HG03442 (cell line): ENCODE results near the gene FBF1.

Experiments used
- ATAC-seq: cut with Tn5 transposase; IDR thresholded peaks from one replicate; pipeline ENCODE4 v1.9.1; 2021; ENCODE audit warnings: mild to moderate bottlenecking, moderate library complexity; ENCODE audit not compliant: unreplicated experiment

Gene FBF1

GRCh38 chr17:75950855-75951554, 10.2 kb upstream of the FBF1 start:
- no peak for ATAC-seq

DNA sequence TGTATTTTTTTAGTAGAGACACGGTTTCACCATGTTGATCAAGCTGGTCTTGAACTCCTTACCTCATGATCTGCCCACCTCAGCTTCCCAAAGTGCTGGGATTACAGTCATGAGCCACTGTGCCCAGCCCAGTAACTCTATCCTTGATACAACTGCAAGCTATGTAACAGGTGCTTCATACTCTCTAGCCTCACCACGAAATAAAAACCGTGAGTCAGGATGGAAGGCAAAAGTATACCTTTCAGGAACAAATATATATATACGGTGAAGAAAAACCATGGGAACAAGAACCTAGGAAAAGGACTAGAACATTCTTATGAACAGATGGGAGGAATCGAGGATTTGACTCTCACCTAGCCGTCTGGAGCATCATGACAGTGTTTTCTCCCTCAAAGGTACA, 9.6 kb upstream of the FBF1 start:
- no peak for ATAC-seq

DNA sequence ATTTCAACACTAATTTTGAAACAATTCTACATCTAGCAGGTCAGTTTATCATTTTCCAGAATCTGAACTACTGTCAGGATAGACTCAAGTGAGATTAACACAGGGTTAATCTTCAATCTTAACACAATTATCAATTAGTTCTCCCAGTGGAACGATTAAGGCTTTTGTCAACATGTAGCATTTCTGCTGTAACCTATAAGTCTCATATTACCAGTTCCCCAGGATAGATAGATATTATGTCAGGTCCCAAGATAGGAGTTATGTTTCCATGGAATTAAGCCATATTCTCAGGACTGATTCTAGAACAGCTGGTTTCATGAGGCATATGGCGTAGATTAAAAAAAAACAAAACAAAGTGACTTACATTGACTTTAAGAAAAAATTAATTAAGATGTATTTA, 4.4 kb upstream of the FBF1 start:
- ATAC-seq = no peak

DNA sequence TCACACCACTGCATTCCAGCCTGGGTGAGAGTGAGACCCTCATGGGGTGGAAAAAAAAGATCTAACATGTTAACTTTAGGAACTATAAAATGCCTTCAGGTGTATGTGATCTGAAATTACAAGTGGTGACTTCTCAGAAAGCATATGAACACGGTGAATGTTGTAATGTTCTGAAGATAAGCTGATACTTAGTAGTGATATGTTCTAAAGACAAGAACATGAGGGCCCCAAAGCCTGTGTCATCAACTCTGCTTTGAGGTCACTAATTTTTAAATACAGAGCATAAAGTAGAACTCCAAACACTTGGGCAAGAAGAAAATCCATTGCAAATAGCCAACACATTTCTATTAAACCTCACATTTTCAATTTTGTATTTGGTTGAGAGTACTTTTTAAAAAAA, 2.6 kb upstream of the FBF1 start:
- ATAC-seq = no peak

GRCh38 chr17:75942473-75942872, 1.6 kb upstream of the FBF1 start:
- no peak for ATAC-seq

DNA sequence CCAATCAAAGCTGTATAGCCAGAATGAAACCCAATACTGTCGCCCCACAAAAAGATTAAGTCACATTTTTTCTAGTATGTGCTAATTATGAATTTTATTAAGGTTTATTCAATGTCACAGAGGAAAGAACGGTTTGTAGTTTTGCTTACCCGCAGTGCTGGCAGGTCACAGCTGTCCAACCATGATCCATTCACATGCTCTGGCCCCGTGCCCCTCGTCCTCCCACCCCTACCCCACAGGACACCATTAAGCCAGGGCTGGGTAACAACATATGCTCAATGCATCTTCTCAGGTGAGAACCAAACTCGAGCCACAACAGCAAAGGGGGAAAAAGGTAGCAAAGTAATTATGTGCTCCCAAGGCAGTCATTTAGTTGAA, 589 bp upstream of the FBF1 start:
- no peak for ATAC-seq

GRCh38 chr17:75937652-75938051, 3.2 kb downstream of the FBF1 start:
- no peak for ATAC-seq

DNA sequence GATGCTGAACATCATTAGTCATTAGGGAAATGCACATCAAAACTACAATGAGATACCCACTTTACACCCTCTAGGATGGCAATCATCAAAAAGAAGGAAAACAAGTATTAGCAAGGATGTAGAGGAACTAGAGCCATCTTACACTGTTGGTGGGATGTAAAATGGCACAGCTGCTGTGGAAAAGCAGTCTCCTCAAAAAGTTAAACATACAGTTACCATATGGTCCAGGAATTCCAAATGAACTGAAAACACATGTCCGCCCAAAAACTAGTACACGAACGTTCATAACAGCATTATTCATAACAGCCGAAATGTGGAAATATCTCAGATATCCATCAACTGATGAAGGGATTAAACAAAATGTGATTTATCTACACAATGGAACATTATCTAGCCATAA, 7.0 kb downstream of the FBF1 start:
- no peak for ATAC-seq

DNA sequence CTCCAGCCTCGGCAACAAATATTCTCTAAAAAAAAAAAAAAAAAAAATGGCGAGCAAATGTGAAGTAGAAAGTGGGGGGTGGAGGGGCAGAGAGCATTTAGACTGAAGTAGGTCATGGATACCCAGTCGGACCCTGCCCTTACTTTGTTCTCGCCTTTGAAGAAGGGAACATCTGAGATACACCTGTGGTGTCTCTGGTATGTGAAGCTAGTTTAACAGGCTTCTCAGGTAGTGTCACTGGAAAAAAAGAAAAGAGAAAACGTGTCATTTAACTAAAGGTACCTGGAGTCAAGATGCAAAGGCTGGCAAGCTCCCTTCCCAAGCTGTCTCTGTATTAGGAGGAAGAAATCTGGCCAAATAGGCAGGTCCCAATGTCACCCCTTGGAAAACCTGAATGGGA, 8.0 kb downstream of the FBF1 start:
- ATAC-seq = no peak

- ATAC-seq = no peak
Observed at GRCh38 chr17:75931062-75931461, 9.8 kb downstream of the FBF1 start.

DNA sequence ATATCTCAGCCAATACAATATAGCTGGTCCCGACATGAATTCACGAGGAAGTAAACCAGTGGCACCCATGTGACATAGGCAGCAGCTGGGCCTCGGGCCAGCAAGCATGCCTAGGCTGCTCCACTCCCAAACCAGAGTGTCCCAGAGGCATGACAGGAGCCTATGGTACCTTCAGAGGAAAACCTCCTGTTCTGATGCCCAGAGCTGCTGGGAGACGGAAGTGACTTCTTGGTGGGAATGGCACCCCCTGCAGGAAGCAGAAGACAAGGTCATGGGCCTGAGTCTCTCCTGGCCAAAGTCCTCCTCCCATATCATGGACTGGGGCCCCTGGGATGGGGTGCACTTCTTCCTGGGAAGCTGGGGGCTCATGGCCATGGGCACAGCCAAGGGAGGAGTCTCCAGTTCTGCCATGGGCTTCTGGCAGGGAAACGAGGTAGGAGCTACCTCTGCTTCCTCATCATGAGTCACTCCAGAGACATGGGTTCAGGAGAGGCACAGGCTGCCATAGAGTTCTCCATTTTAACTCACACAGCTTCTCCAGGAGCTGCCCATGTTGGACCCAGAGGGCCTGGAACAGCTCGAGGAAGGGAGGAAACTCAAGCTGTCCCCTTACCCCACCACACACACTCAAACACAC, 13.4 kb downstream of the FBF1 start:
- no peak for ATAC-seq

DNA sequence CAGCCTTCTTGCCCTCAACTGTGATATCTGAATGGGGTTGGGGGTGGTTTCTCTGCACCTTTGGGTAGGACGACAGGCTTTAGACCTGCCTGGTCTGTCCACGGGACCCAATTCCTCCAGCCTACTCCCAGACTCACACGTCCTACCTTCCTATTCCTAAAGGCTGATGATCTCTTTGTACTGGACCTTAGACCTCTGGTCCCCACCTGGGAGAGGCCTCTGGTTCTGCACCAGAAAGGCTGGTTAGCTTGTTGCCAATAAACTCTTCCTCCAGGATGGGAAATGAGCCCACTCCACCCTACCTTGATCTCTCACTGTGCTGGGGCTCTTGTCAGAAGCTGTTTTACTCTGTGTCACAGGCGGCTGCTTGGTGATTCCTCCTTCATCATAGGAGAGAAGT, 14.4 kb downstream of the FBF1 start:
- no peak for ATAC-seq

- no peak for ATAC-seq
Observed at GRCh38 chr17:75925912-75926311, 14.9 kb downstream of the FBF1 start.

- ATAC-seq = no peak
Observed at GRCh38 chr17:75925103-75925502, 15.7 kb downstream of the FBF1 start.

DNA sequence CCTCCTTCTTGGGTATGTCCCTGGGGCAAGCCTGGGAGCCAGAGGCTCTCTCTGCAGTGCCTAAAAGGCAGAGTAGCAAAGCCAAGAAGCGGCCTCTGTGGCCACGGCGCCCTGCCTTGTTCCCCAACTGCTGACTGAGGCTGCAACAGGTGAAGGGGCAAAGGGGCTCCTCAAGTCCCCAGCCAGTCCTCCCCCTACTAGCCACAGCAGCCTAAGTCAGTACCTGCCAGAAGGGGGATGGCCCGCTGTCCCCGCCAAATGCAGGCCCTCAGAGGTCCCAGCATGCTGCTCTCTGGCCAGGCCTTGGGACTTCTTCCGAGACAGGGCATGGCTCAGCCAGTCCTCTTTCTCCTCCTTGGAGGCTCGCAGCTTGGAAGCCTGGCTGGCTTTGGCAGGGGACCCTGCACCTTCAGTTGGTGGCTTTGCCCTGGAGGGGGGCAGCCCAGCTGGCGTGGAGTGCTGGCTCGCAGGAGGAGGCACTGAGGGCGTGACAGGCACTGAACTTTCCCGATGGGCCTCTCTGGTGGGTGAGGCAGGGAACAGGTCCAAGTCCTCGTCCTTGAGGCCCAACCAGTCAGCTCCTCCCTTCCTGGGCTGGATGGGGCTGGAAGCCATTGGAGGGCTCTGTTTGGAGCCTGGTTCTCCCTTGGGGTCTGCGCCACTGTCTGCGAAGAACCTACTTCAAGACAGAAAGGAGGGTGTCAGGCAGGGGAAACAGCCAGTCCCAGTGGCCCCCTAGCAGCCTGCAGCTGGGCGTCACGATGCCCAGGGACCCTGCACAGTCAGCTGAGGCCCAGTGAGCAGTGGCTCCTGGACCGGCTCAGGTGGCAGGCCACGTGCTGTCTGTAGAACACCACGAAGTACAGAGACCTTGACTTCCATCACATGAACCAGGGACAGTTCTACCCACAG, 17.6 kb downstream of the FBF1 start:
- ATAC-seq = no peak

GRCh38 chr17:75922173-75922961, 18.5 kb downstream of the FBF1 start:
- ATAC-seq = no peak

- no peak for ATAC-seq
Observed at GRCh38 chr17:75921596-75921995, 19.2 kb downstream of the FBF1 start.

DNA sequence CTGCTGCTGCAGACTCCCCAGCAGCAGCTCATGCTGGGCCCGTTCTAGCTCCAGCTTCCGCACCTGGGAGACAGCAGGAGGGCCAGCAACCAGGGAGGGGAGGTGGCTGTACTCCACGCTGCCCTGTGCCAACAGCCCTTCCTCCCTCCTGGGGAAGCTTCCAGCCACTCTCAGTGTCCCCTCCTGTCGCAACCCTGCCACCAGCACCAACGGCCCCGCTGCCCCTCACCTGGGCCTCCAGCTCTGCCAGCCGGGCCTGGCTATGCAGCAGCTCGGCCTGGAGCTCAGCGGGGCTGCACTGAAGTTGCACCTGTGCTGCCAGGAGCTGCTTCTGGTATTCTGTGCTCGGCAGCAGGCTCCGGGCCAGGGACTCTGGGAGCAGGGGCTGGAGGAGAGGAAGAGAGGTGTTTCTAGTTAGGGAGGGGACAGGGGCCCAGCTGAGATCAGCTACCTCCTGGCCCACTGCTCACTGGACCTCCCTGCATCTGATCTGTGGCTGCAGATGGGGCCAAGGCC, 20.7 kb downstream of the FBF1 start:
- ATAC-seq = no peak

DNA sequence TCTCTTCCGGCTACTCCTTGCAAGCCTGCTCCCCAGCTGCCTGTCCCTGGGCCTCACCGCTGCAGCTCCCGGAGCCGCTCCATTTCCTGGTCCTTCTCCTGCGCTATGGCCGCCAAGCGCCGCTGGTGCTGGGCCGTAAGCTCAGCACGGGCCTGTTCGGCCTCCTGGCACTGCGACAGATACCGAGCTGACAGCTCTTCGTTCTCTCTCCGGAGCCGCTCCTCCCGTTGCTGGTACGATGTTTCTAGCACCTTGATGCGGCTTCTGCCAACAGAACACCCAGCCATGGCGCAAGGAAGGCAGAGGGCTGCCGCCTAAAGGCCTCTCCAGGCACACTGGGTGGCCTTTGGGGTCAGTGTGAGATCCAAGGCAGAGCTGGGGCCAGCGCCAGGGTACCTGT, 21.2 kb downstream of the FBF1 start:
- no peak for ATAC-seq

GRCh38 chr17:75917917-75918445, 22.9 kb downstream of the FBF1 start:
- ATAC-seq = no peak
